HFFc6 (cell line): ENCODE data around the gene RELN. TPM values are rescaled to one million over a fixed set of nuclear protein-coding genes. Genes with fewer than 3 reads are reported as not detected.

ENCODE experiments used
- DNase-seq: peaks from one replicate; pipeline ENCODE4 v3.0.0-alpha.2; 2018
- H3K27ac Mint-ChIP-seq: 2 replicates; pipeline ENCODE4 v1.8.0; 2020; ENCODE audit warnings: mild to moderate bottlenecking, mixed read lengths
- H3K27me3 Mint-ChIP-seq: 2 replicates; pipeline ENCODE4 v1.8.0; 2021; ENCODE audit warnings: mild to moderate bottlenecking, moderate library complexity, mixed read lengths; ENCODE audit not compliant: insufficient read depth
- H3K36me3 Mint-ChIP-seq: 2 replicates; pipeline ENCODE4 v1.8.0; 2021; ENCODE audit warnings: low read depth, mixed read lengths
- H3K4me1 Mint-ChIP-seq: 2 replicates; pipeline ENCODE4 v1.8.0; 2020; ENCODE audit warnings: low read depth, mixed read lengths
- H3K4me3 Mint-ChIP-seq: 2 replicates; pipeline ENCODE4 v1.8.0; 2020; ENCODE audit warnings: mild to moderate bottlenecking, moderate library complexity, mixed read lengths
- H3K9me3 Mint-ChIP-seq: 2 replicates; pipeline ENCODE4 v1.8.0; 2020; ENCODE audit warnings: mild to moderate bottlenecking, mixed read lengths
- total RNA-seq, 6 experiments: library from RNA; stranded (reverse); fragmentation: NEBNext Ultra II Directional; extraction: Animal tissue kit (Norgen Biotek cat#: 25700); gene quantifications; 2 replicates in 1 of 6; 3 replicates in 5 of 6; pipeline ENCODE4 v1.2.3, GENCODE V29; 2021
- TF ChIP-seq, protein P1 (sequence below): fragments of 200-600 bp; sonication (generic); IDR thresholded peaks from 2 replicates; pipeline ENCODE4 v1.5.0; 2021; ENCODE audit warnings: antibody characterized with exemption, mild to moderate bottlenecking

Gene RELN
- total RNA-seq, 6 experiments from 2014 or later: 0.02 to 0.24 (median 0.03) TPM

DNA sequence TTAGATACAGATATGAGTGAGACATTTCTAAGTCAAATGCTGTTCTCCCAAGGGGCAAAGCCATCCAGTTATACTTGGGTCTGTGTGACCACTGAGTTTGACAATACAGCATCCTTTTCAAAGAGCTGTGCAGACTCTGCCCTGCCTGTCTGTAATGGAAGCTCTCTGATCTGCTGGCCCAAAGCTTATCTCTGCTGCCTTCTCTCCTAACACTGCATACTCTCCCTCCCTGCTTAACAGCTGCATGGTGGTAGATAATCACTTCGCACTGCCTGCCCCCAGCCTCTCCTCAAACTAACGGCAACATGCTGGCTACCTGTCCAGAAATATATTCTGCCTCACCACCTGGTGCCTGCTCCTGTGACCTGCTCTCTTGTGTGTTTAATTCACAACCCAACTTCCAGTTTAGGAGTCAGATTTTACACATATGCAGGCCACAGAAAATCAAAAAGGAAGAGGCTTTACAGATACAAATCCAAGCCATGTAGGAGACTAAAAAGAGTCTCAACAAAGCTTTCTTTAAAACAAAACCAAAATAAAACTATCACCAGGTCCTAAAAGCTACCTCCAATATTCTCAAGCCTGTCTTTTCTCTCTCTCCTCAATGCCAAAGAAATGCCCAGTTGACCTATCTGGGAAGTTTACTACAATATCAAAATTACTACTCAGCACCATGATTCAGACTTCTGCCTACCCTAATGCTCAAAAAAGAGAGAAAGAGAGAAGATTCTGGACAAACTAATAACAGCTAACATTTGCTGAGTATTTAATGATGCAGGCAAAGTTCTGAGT, 145.6 kb downstream of the RELN start:
- DNase-seq: no peak
- Mint-ChIP-seq H3K27ac (no peak overlapping the region), H3K4me3 (no peak overlapping the region), H3K4me1 (no peaks in the 10 kb centered on the region), H3K27me3 (no peaks in the 10 kb centered on the region; the same call in 1 of the 2 replicates), H3K9me3 (no peaks in the 10 kb centered on the region), H3K36me3 (no peaks in the 10 kb centered on the region)
- TF ChIP-seq, protein P1, sequence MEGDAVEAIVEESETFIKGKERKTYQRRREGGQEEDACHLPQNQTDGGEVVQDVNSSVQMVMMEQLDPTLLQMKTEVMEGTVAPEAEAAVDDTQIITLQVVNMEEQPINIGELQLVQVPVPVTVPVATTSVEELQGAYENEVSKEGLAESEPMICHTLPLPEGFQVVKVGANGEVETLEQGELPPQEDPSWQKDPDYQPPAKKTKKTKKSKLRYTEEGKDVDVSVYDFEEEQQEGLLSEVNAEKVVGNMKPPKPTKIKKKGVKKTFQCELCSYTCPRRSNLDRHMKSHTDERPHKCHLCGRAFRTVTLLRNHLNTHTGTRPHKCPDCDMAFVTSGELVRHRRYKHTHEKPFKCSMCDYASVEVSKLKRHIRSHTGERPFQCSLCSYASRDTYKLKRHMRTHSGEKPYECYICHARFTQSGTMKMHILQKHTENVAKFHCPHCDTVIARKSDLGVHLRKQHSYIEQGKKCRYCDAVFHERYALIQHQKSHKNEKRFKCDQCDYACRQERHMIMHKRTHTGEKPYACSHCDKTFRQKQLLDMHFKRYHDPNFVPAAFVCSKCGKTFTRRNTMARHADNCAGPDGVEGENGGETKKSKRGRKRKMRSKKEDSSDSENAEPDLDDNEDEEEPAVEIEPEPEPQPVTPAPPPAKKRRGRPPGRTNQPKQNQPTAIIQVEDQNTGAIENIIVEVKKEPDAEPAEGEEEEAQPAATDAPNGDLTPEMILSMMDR: no peak

DNA sequence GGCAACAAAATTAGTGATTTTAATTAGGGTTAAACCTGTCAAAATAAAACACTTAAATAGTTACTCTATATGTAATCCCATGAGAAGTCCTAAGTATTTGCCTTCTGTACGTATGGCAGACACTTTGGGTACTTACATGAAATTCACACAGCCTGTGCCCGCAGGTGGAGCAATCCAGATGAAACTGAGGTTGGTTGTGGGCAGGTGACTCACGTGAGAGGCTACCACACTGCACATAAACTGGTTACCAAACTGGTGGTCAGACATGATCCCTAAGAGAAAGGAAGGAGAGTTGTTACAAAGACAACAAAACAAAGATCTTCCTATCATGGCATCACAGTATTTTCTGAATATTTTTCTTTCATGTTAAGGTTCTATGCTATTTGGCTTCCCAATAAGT, 156.1 kb downstream of the RELN start:
- no peak overlapping the region for H3K27ac Mint-ChIP-seq
- no peak overlapping the region for H3K4me3 Mint-ChIP-seq
- H3K4me1 Mint-ChIP-seq: no peaks in the 10 kb centered on the region
- DNase-seq: no peak
- peaks cover 6% of the 10 kb centered on the region; the same call in 1 of the 2 replicates for H3K27me3 Mint-ChIP-seq
- TF ChIP-seq, protein P1: no peak
- no peaks in the 10 kb centered on the region for H3K36me3 Mint-ChIP-seq
- H3K9me3 Mint-ChIP-seq: no peaks in the 10 kb centered on the region

DNA sequence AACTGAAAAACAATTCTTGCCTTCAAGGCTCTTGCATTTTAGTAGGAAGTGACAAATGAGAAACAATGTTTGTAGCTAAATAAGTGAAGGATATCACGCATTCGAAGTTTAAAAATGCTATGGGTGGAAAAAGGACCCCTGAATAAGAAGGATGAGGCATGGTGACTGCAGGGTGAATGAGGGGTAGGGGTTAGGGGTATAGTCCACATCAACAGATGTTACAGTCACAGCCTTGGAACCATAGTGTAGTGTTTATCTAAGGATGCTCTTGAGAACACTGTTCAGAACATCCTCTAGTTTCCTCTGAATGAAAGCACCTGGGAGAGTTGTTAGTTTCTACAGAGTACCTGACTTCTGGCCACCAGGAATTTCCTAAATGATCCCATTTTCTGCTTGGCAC, 157.0 kb downstream of the RELN start:
- no peak for DNase-seq
- TF ChIP-seq, protein P1: no peak
- Mint-ChIP-seq H3K9me3 (no peaks in the 10 kb centered on the region), H3K27ac (no peak overlapping the region), H3K27me3 (peaks cover 6% of the 10 kb centered on the region; the same call in 1 of the 2 replicates), H3K4me1 (no peaks in the 10 kb centered on the region), H3K4me3 (no peak overlapping the region), H3K36me3 (no peaks in the 10 kb centered on the region)

DNA sequence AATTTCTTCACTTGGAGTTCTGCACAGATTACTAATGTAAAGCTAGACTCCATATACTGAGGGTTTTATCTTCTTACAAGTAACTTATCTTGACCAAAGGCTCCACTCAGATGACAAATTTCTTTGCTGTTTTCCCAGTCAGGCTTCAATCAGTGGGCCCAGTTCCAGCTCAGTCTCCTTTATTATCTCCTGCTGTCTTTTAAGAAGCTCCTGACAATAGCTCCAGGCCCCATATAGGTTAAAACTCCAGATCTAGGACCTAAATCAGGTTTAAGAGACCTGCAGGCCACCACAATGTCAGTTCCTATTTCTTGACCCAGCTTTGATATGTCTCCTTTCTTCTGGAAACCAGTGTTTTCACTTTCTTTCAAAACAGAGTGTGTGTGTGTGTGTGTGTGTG, 165.2 kb downstream of the RELN start:
- TF ChIP-seq, protein P1: no peak
- H3K9me3 Mint-ChIP-seq: no peaks in the 10 kb centered on the region
- H3K4me3 Mint-ChIP-seq: no peak overlapping the region
- no peak overlapping the region for H3K27ac Mint-ChIP-seq
- no peaks in the 10 kb centered on the region; the same call in 1 of the 2 replicates for H3K27me3 Mint-ChIP-seq
- H3K4me1 Mint-ChIP-seq: no peaks in the 10 kb centered on the region
- DNase-seq: no peak
- no peaks in the 10 kb centered on the region for H3K36me3 Mint-ChIP-seq

DNA sequence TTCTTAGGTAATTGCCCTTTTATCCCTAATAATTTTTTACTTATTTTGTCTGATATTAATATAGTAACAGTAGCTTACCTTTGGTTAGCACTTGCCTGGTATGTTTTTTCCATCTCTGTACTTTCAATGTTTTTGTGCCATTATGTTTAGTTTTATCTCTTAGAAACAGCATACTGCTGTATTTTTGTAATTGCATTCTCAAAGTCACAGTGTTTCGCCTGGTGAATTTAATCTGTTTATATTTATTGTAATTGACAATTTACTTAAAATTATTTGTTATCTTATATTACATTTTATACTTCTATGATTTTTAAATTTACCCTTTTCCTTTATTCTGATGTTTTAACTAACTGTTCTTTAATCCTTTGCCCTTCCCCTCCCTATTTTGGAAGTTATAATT, 166.4 kb downstream of the RELN start:
- no peak for DNase-seq
- no peaks in the 10 kb centered on the region for H3K9me3 Mint-ChIP-seq

More for the DNA sequence above, 166.4 kb downstream of the RELN start:
- H3K4me1 Mint-ChIP-seq: no peaks in the 10 kb centered on the region
- H3K27me3 Mint-ChIP-seq: no peaks in the 10 kb centered on the region; the same call in 1 of the 2 replicates
- H3K27ac Mint-ChIP-seq: no peak overlapping the region
- no peak overlapping the region for H3K4me3 Mint-ChIP-seq
- no peaks in the 10 kb centered on the region for H3K36me3 Mint-ChIP-seq
- TF ChIP-seq, protein P1: no peak
